Measurements from ENCODE around the gene HDAC3. TPM values are rescaled to one million over a fixed set of nuclear protein-coding genes. Genes with fewer than 3 reads are reported as not detected.
A peak's percentile ranks its signal among the peaks of the same experiment; 100 is the strongest.

HDAC3 gene
- polyA plus RNA-seq, 1 donor from 2014 or later: 96.1 TPM

DNA sequence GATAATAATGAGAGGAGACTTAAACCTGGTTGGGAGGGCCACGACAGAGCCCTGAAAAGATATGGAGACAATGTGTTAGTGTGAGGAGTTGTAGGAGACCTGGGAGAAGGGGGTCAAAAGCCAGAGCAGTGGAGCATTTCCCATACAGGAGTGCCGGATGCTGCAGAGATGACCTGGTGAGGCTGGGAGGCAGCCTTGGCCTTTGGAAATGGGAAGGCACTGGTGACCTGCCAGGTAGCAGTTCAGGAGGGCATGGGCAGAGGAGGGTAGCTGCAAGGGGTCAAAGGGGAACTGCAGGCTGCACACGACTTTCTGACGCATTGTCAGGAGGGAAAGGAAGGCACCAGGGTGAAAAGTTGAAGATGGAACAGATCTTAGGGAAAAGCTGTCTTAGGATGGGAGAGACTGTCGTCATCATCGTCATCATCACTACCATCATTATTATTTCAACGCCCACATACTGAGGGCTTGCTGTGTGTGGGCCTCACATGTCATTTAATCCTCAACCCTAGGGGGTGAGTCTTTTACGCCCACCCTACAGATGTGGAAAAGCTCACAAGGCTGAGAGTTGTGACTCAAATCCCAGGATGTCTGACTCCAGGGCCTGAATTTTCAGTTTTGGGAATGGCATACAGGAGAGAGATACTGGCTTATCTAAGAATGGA lies 32.1 kb upstream of the HDAC3 start:
- no peak overlapping the region for H3K4me3 Mint-ChIP-seq
- H3K4me1 Mint-ChIP-seq: peaks cover 5 to 6% (median 6%) of the 10 kb centered on the region in 3 donors
- H3K9me3 Mint-ChIP-seq: no peaks in the 10 kb centered on the region
- no peak overlapping the region for H3K27ac Mint-ChIP-seq
- peaks cover 1% of the 10 kb centered on the region for H3K36me3 Mint-ChIP-seq
- H3K27me3 Mint-ChIP-seq: no peaks in the 10 kb centered on the region

- Mint-ChIP-seq H3K27ac (no peak overlapping the region), H3K4me3 (no peak overlapping the region), H3K36me3 (peaks cover 1% of the 10 kb centered on the region), H3K4me1 (peaks cover 5 to 6% (median 6%) of the 10 kb centered on the region in 3 donors), H3K9me3 (no peaks in the 10 kb centered on the region), H3K27me3 (no peaks in the 10 kb centered on the region)
Observed at GRCh38 chr5:141665995-141666940, 29.6 kb upstream of the HDAC3 start.

DNA sequence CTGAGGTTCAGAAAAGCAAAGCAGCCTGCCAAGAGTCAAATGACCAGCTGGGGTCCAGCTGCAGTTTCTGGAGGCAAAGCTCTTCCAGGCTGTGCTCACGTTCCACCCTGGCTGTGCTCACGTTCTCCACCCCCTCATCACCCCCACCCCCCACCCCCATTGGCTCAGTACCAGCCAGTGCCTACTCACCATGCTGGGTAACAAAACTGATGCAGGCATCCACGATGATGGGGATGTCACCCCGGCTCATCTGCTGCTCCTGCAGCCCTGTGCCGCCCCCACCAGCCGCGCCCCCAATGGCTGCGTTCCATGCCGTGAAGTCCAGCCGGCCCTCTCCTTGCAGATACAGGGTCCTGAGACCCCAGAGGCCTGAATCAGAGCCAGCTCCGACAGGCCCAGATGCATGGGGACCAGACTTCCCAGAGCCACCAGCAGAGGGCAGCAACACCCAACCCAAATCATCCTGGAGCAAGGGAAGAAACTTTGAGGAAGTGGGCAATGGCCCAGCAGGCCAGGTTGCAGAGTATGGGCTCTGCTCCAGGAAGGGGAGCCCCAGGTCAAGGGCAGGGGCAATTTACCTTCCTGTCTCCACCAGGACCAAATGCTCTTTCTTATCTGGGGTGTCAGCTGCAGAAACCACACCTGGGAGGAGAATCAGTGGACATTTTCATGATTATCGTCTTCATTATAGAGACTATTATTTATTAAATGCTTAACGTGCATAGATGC lies 28.2 kb upstream of the HDAC3 start:
- Mint-ChIP-seq H3K4me3 (no peak overlapping the region), H3K27me3 (no peaks in the 10 kb centered on the region), H3K27ac (peak overlapping the region in 1 of 3 donors; percentile 0), H3K4me1 (peaks cover 5 to 6% (median 6%) of the 10 kb centered on the region in 3 donors), H3K36me3 (peaks cover 1% of the 10 kb centered on the region), H3K9me3 (no peaks in the 10 kb centered on the region)

DNA sequence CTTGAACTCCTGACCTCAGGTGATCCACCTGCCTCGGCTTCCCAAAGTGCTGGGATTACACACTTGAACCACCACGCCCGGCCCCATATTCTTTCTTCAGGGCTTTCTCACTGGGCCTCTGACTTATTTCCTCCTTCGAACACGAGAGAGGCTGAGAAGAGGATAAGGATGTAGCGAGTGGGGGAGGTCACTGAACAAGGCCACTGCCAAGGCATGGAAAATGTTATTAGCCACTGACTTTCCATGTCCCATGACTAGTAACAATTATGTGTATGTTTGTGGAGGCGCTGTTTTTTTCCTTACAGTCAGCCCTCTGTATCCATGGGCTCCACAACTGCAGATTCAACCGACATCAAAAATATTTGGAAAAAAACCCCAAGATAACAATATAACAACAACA lies 26.9 kb upstream of the HDAC3 start:
- no peak overlapping the region for H3K27ac Mint-ChIP-seq
- peaks cover 1% of the 10 kb centered on the region for H3K36me3 Mint-ChIP-seq
- no peaks in the 10 kb centered on the region for H3K27me3 Mint-ChIP-seq
- H3K9me3 Mint-ChIP-seq: peaks cover 0 to 6% (median 0%) of the 10 kb centered on the region in 3 donors
- no peak overlapping the region for H3K4me3 Mint-ChIP-seq
- H3K4me1 Mint-ChIP-seq: peaks cover 5 to 6% (median 6%) of the 10 kb centered on the region in 3 donors

DNA sequence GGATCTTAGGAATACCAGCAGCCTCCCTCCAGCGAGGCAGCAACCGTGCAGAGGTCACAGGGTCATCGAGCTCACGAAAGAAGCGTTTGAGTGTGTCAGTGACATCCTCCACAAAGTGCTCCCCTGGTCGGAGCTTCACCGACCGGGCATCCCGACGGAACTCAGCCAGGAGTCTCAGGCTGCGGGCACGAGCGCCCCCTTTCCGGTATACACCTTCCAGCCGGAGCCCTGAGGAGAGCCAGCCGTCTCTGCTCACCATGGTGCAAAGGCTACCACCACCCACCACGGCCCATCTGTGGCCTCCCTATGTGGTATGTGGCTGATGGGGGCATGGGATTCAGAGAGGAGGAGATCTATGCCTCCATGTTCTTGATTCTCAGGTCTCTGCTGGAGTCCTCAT lies 25.4 kb upstream of the HDAC3 start:
- H3K4me3 Mint-ChIP-seq: no peak overlapping the region
- no peak overlapping the region for H3K27ac Mint-ChIP-seq
- peaks cover 5 to 6% (median 6%) of the 10 kb centered on the region in 3 donors for H3K4me1 Mint-ChIP-seq
- peaks cover 0 to 6% (median 0%) of the 10 kb centered on the region in 3 donors for H3K9me3 Mint-ChIP-seq
- H3K27me3 Mint-ChIP-seq: no peaks in the 10 kb centered on the region
- H3K36me3 Mint-ChIP-seq: peaks cover 2% of the 10 kb centered on the region

DNA sequence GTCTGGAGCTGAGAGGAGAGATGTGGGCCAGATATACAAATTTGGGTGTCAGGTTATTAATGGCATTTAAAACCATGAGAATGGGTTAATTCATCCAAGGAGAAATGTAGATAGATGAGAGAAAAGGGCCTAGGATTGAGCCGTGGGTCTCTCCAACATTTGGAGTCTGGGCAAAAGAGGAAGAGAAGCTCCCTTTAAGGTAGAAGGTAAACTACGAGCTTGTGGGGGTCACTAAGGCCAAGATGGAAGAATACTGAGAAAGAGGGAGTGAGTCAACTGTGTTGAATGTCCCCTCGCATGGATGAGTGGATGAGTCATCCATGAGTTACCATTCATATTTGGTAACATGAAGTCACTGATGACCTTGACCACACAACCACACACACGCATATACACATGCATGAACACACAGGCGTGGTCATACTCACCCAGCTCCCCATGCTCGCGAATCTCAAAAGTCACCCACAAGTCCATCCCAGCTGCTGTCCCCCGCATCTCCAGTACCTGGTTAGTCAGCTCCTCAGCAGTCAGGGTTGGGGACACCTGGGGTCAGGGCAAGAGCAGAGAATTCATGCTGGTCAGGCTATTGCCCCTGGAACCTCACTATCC lies 21.4 kb upstream of the HDAC3 start:
- no peak overlapping the region for H3K27ac Mint-ChIP-seq
- H3K4me3 Mint-ChIP-seq: no peak overlapping the region
- peaks cover 4% of the 10 kb centered on the region for H3K36me3 Mint-ChIP-seq
- peaks cover 0 to 6% (median 0%) of the 10 kb centered on the region in 3 donors for H3K9me3 Mint-ChIP-seq
- H3K27me3 Mint-ChIP-seq: peaks cover 2% of the 10 kb centered on the region
- peaks cover 0 to 1% (median 0%) of the 10 kb centered on the region in 3 donors for H3K4me1 Mint-ChIP-seq

- Mint-ChIP-seq H3K27me3 (peaks cover 2% of the 10 kb centered on the region), H3K4me3 (no peak overlapping the region), H3K4me1 (peaks cover under 1 to 2% (median 1%) of the 10 kb centered on the region in 3 donors), H3K9me3 (peaks cover 0 to 6% (median 0%) of the 10 kb centered on the region in 3 donors), H3K36me3 (peaks cover 4% of the 10 kb centered on the region), H3K27ac (peak overlapping the region in 1 of 3 donors; percentile 16)
Observed at GRCh38 chr5:141657404-141657803, 20.8 kb upstream of the HDAC3 start.

DNA sequence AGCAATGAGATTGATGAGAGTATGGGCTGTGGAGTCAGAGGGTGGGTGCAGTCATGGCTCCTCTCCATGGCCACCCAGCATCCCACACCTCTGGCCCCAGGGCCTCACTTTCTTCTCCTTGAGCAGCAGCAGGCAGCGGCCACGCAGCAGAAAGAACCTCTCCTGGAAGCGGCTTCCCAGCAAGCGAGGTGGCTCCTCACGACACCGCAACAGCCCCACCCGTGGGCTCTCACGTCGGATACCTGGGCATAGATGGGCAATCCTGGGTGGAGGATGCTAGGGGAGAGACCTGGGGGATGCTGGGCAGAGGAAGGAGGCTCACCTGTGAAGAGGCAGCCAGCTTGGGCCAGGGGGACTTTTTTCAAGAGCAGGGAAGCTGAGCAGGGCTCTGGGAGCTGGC lies 19.7 kb upstream of the HDAC3 start:
- Mint-ChIP-seq H3K4me1 (peaks cover 1 to 8% (median 7%) of the 10 kb centered on the region in 3 donors), H3K27me3 (peaks cover 2% of the 10 kb centered on the region), H3K36me3 (peaks cover 4% of the 10 kb centered on the region), H3K9me3 (peaks cover 0 to 6% (median 0%) of the 10 kb centered on the region in 3 donors), H3K4me3 (no peak overlapping the region), H3K27ac (no peak overlapping the region)

GRCh38 chr5:141655020-141655419 lies 18.4 kb upstream of the HDAC3 start:
- H3K27ac Mint-ChIP-seq: no peak overlapping the region
- H3K9me3 Mint-ChIP-seq: peaks cover 0 to 6% (median 0%) of the 10 kb centered on the region in 3 donors
- H3K27me3 Mint-ChIP-seq: peaks cover 2% of the 10 kb centered on the region
- peak overlapping the region in 1 of 4 donors; percentile 46 for H3K4me3 Mint-ChIP-seq
- H3K4me1 Mint-ChIP-seq: peaks cover 8 to 10% (median 9%) of the 10 kb centered on the region in 3 donors
- peaks cover 4% of the 10 kb centered on the region for H3K36me3 Mint-ChIP-seq

DNA sequence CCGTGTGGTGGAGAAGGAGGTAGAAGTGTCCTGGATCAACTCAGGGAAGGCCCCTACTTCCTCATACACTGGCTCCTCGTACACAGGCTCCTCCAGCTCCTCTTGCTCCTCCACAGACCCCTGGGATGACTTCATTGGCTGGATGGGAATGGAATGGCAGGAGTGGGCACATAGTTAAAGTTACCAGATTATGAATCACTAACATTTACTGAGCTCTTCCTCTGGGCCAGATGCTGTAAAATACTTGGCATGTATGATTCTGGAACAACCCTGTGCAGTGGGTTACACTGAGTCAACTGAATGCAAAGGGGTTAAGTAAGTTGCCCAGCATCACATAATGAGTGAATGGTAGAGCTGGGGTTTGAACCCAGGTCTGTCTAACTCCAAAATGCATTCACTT lies 17.6 kb upstream of the HDAC3 start:
- H3K27me3 Mint-ChIP-seq: peaks cover 2% of the 10 kb centered on the region
- H3K27ac Mint-ChIP-seq: no peak overlapping the region
- peaks cover 11 to 14% (median 12%) of the 10 kb centered on the region in 3 donors for H3K4me1 Mint-ChIP-seq
- peak overlapping the region in 1 of 4 donors; percentile 46 for H3K4me3 Mint-ChIP-seq
- H3K36me3 Mint-ChIP-seq: peaks cover 4% of the 10 kb centered on the region
- peaks cover 0 to 4% (median 0%) of the 10 kb centered on the region in 3 donors for H3K9me3 Mint-ChIP-seq

DNA sequence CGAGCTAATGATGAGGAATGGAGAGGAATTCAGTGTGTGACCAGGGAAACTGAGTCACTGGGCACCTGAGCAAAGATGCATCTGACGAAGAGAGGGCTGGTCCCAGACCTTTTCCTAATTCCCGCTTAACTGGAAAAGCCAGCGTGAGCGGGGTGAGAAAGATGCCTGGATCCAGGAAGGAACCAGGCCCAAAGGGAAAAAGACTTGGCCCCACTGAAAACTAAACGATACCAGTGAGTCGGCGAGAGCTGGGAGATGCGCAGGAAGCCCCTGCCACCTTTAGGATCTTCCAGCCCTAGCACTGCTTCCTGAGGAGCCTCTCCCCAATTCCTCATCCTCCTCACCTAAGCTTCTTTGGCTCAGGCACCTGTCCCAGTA lies 15.1 kb upstream of the HDAC3 start:
- H3K4me1 Mint-ChIP-seq: peaks cover 14 to 18% (median 18%) of the 10 kb centered on the region in 3 donors
- H3K36me3 Mint-ChIP-seq: no peaks in the 10 kb centered on the region
- H3K9me3 Mint-ChIP-seq: no peaks in the 10 kb centered on the region

GRCh38 chr5:141650851-141651727 lies 14.4 kb upstream of the HDAC3 start, which contains the start of gene FCHSD1:
TSS of gene FCHSD1 (minus strand) at chr5:141651418. CDS start at chr5:141651368, 50 bp downstream.
- H3K27me3 Mint-ChIP-seq: peaks cover 2% of the 10 kb centered on the region
- peak within 1 kb of the TSS; percentile 90 to 99 (median 96) for H3K4me3 Mint-ChIP-seq
- peak within 1 kb of the TSS; percentile 82 to 95 (median 94) for H3K27ac Mint-ChIP-seq
- no peaks in the 10 kb centered on the region for H3K9me3 Mint-ChIP-seq
- H3K36me3 Mint-ChIP-seq: no peaks in the 10 kb centered on the region
- peaks cover 14 to 18% (median 18%) of the 10 kb centered on the region in 3 donors for H3K4me1 Mint-ChIP-seq

More for the DNA sequence above, 15.1 kb upstream of the HDAC3 start:
- H3K4me3 Mint-ChIP-seq: peak overlapping the region; percentile 90 to 99 (median 96)
- H3K27me3 Mint-ChIP-seq: peaks cover 2% of the 10 kb centered on the region
- peak overlapping the region; percentile 82 to 95 (median 94) for H3K27ac Mint-ChIP-seq

GRCh38 chr5:141649972-141650371 lies 13.3 kb upstream of the HDAC3 start:
- Mint-ChIP-seq H3K9me3 (no peaks in the 10 kb centered on the region), H3K4me1 (peaks cover 16 to 20% (median 18%) of the 10 kb centered on the region in 3 donors), H3K27me3 (no peaks in the 10 kb centered on the region), H3K36me3 (no peaks in the 10 kb centered on the region), H3K27ac (peak overlapping the region in 2 of 3 donors; percentile 7 to 72), H3K4me3 (peak overlapping the region; percentile 1 to 76 (median 46))
